Tibial nerve (tissue), 4 donors: ENCODE results near the gene MOB2. TPM values are rescaled to one million over a fixed set of nuclear protein-coding genes. Genes with fewer than 3 reads are reported as not detected.
"Not testable (repeated sequence)": the region's sequence is repeated elsewhere in the genome, so short reads cannot be mapped to it uniquely, and the experiment has no call there.

Source experiments
- DNase-seq, 2 donors: peaks; one replicate each; pipeline ENCODE4 v3.0.0-alpha.2; 2019; ENCODE audit warnings: low spot score in 2 of 2
- H3K27ac ChIP-seq, 4 donors: fragments of 200-600 bp; sonication (generic) in 3 of 4; one replicate each; pipeline ENCODE4 v1.5.1; 2017 to 2019; ENCODE audit warnings: mild to moderate bottlenecking in 1 of 4
- H3K27me3 ChIP-seq, 2 donors: fragments of 200-600 bp; sonication (generic) in 1 of 2; one replicate each; pipeline versions ENCODE4 v1.5.1 to v1.6.0; 2017 to 2019
- H3K36me3 ChIP-seq, 3 donors: fragments of 200-600 bp; sonication (generic); one replicate each; pipeline ENCODE4 v1.5.1; 2018 to 2019
- H3K4me1 ChIP-seq, 4 donors: fragments of 200-600 bp; sonication (generic) in 3 of 4; one replicate each; pipeline ENCODE4 v1.5.1; 2017 to 2019
- H3K4me3 ChIP-seq, 4 donors: fragments of 200-600 bp; sonication (generic) in 3 of 4; one replicate each; pipeline ENCODE4 v1.5.1; 2017 to 2019; ENCODE audit warnings: mild to moderate bottlenecking in 1 of 4, moderate library complexity in 1 of 4
- H3K9me3 ChIP-seq, 4 donors: fragments of 200-600 bp; sonication (generic) in 3 of 4; one replicate each; pipeline ENCODE4 v1.5.1; 2017 to 2019
- CTCF ChIP-seq, 5 experiments: fragments of 200-600 bp in 3 of 5; fragments of 450-650 bp in 2 of 5; sonication (generic) in 3 of 5; IDR thresholded peaks; one replicate each; pipeline ENCODE4 v1.5.1; 2016 to 2019; ENCODE audit warnings: antibody characterized with exemption in 5 of 5, mild to moderate bottlenecking in 3 of 5, moderate library complexity in 2 of 5
- EP300 ChIP-seq, 2 donors: sonication (generic); formaldehyde crosslinking; IDR thresholded peaks; one replicate each; pipeline ENCODE4 v1.6.1; 2017; ENCODE audit warnings: antibody characterized with exemption in 2 of 2, mild to moderate bottlenecking in 1 of 2
- POLR2A ChIP-seq, 2 donors: fragments of 450-650 bp; IDR thresholded peaks; one replicate each; pipeline ENCODE4 v1.6.1; 2017; ENCODE audit warnings: antibody characterized with exemption in 2 of 2, mild to moderate bottlenecking in 2 of 2, moderate library complexity in 2 of 2
- WGBS, 2 donors: methylation state at CpG; one replicate each; pipeline ENCODE4 v1.1.5; 2018; 5-methylcytosine and 5-hydroxymethylcytosine counted together
- total RNA-seq, 4 donors: library from RNA; depleted of rRNA; stranded (reverse); fragments of >200 nt; gene quantifications; one replicate each; pipeline ENCODE4 v1.1.0, GENCODE V29; 2016

Gene MOB2
- total RNA-seq, 4 donors from 2014 or later = 42.3 to 55.1 (median 46.9) TPM

- 79% methylated on average over 23 to 27 of the region's 29 CpGs for WGBS, 2 donors
- H3K27ac ChIP-seq = no peak overlapping the region
- TF ChIP-seq CTCF (IDR thresholded peaks at IDR 0.05) (no peak), EP300 (IDR thresholded peaks at IDR 0.05) (no peak), POLR2A (IDR thresholded peaks at IDR 0.05) (no peak)
- peaks cover 0 to 18% of the 10 kb centered on the region in 2 donors for H3K27me3 ChIP-seq
- no peak for DNase-seq
- no peaks in the 10 kb centered on the region for H3K9me3 ChIP-seq
- H3K4me3 ChIP-seq = no peak overlapping the region
- H3K36me3 ChIP-seq = no peaks in the 10 kb centered on the region
- peaks cover 0 to 21% (median 4%) of the 10 kb centered on the region in 4 donors for H3K4me1 ChIP-seq
These were observed 52.5 kb downstream of the MOB2 start for GRCh38 chr11:1433977-1434640.

DNA sequence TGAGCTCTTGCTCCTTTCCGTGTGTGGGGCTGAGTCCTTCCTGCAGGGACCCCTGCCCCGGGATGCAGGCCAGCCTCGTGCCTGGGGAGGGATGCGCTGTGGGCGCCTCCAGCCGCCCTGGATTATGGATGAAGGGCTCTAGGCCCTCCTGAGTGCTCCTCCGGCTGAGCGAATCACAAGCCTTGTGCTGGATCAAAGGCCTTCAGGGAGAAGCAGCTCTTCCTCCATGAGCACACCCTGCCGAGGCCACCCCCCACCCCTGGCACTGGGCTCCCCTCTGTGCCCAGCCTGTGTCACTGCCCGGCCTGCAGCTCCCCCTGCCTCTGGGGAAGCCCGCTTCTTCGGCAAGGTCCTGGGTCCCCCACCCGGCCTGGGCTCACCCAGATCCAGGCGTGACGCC lies 53.0 kb downstream of the MOB2 start:
- Histone ChIP-seq H3K36me3 (no peaks in the 10 kb centered on the region), H3K4me1 (peaks cover 0 to 21% (median 4%) of the 10 kb centered on the region in 4 donors), H3K27me3 (peaks cover 0 to 18% of the 10 kb centered on the region in 2 donors), H3K27ac (no peak overlapping the region), H3K4me3 (no peak overlapping the region), H3K9me3 (no peaks in the 10 kb centered on the region)
- DNase-seq = no peak
- 76 to 84% methylated on average over 6 to 14 of the region's 15 CpGs for WGBS, 2 donors
- no peak for TF ChIP-seq POLR2A (IDR thresholded peaks at IDR 0.05)
- TF ChIP-seq EP300 (IDR thresholded peaks at IDR 0.05) = no peak
- no peak for TF ChIP-seq CTCF (IDR thresholded peaks at IDR 0.05)

DNA sequence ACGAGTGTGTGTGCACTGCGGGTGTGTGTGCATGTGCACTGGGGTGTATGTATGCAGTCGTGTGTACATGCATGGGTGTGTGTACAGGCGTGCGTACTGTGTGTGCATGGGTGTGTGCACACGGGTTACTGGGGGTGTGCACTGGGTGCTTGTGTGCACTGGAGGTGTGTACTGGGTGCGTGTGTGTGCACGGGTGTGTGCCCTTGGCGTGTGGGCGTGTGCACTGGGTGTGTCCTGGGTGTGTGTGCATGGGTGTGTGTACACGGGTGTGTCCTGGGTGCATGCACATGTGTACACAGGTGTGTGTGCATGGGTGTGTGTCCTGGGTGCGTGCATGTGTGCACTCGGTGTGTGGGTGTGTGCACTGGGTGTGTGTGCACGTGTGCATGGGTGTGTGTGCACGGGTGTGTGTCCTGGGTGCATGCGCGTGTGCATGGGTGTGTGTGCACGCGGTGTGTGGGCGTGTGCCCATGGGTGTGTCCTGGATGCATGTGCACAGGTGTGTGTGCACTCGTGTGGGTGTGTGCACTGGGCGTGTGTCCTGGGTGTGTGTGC lies 57.7 kb downstream of the MOB2 start:
- Histone ChIP-seq H3K27me3 (no peaks in the 10 kb centered on the region), H3K36me3 (no peaks in the 10 kb centered on the region), H3K4me3 (no peak overlapping the region), H3K4me1 (no peaks in the 10 kb centered on the region), H3K9me3 (no peaks in the 10 kb centered on the region), H3K27ac (no peak overlapping the region)
- DNase-seq = no peak
- 94 to 95% methylated on average over 21 to 22 of the region's 22 CpGs for WGBS, 2 donors
- TF ChIP-seq POLR2A (IDR thresholded peaks at IDR 0.05) (no peak), CTCF (IDR thresholded peaks at IDR 0.05) (no peak), EP300 (IDR thresholded peaks at IDR 0.05) (no peak)

DNA sequence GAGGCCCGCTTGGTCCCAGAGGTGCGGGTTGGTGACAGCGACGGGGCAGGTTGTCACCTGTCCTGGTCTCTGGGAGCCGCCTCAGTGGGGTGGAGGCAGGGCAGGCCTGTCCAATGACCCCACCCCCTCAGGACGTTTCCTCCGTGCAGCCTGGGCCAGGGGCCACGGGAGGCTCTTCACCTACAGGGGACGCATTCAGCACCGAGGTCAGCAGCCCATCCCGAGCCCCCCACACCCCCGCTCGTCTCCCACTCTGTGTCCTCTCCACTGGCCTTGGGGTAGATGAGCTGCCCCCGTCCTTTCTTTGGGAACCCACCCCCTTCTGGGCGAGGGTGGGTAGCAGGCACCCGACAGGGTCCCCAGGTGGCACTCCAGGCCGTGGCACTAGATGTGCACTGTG lies 61.1 kb downstream of the MOB2 start:
- no peak for TF ChIP-seq EP300 (IDR thresholded peaks at IDR 0.05)
- no peak for TF ChIP-seq CTCF (IDR thresholded peaks at IDR 0.05)
- no peak for TF ChIP-seq POLR2A (IDR thresholded peaks at IDR 0.05)
- Histone ChIP-seq H3K27ac (no peak overlapping the region), H3K9me3 (peaks cover 0 to 5% (median 0%) of the 10 kb centered on the region in 4 donors), H3K4me3 (no peak overlapping the region), H3K4me1 (no peaks in the 10 kb centered on the region), H3K36me3 (no peaks in the 10 kb centered on the region), H3K27me3 (no peaks in the 10 kb centered on the region)
- WGBS, 2 donors = 77 to 78% methylated on average over 17 of the region's 17 CpGs
- DNase-seq = no peak

DNA sequence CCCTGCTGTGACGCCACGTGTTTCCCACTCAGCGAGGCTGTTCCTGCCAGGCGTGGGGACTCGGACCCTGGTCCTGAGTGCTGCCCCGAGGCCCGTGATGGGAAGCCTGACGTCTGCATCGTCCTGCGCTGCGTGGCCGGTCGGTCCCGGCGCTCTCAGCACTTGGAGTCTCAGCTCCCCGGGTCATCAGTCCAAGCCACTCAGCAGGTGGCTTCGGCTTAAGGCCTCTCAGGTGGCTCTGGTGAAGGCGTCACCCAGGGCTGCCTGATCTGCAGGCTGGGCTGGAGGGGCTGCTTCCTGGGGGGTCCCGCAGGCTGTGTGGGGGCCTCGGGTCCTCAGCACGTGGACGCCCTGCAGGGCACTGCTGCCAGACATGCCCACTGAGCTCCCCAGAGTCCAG lies 61.6 kb downstream of the MOB2 start:
- Histone ChIP-seq H3K27me3 (no peaks in the 10 kb centered on the region), H3K4me3 (no peak overlapping the region), H3K27ac (no peak overlapping the region), H3K9me3 (peaks cover 0 to 9% (median 0%) of the 10 kb centered on the region in 4 donors), H3K4me1 (no peaks in the 10 kb centered on the region), H3K36me3 (no peaks in the 10 kb centered on the region)
- TF ChIP-seq EP300 (IDR thresholded peaks at IDR 0.05) (no peak), POLR2A (IDR thresholded peaks at IDR 0.05) (no peak), CTCF (IDR thresholded peaks at IDR 0.05) (no peak)
- 87 to 100% methylated on average over 4 to 17 of the region's 22 CpGs for WGBS, 2 donors
- DNase-seq = no peak

GRCh38 chr11:1423406-1423805 lies 63.2 kb downstream of the MOB2 start:
- H3K36me3 ChIP-seq, H3K27me3 ChIP-seq, H3K4me1 ChIP-seq, H3K4me3 ChIP-seq, H3K27ac ChIP-seq, DNase-seq: not testable (repeated sequence)
- H3K9me3 ChIP-seq = peaks cover 0 to 25% (median 7%) of the 10 kb centered on the region in 4 donors
- WGBS, 2 donors = 82 to 86% methylated on average over 12 to 14 of the region's 22 CpGs
